RWPE2 (cell line): ENCODE results near the gene IL1RN.

Source experiments
- ATAC-seq: fragments of 200-7000 bp; cut with Tn5 transposase; 3 replicates; pipeline ENCODE4 v1.9.1; 2021; ENCODE audit warnings: low read depth
- DNase-seq: peaks from one replicate; pipeline ENCODE4 v3.0.0-alpha.2; 2020; ENCODE audit warnings: low spot score
- H3K27ac ChIP-seq: fragments of 450-650 bp; 2 replicates; pipeline ENCODE4 v1.5.1; 2017; ENCODE audit warnings: mild to moderate bottlenecking; ENCODE audit not compliant: poor library complexity, severe bottlenecking
- H3K27me3 ChIP-seq: fragments of 250-450 bp; sonication (Bioruptor Pico); 2 replicates; pipeline ENCODE4 v1.5.1; 2021; ENCODE audit warnings: mild to moderate bottlenecking, moderate library complexity; ENCODE audit not compliant: insufficient read depth, poor library complexity, severe bottlenecking
- H3K36me3 ChIP-seq: fragments of 250-450 bp; sonication (Bioruptor Pico); 2 replicates; pipeline ENCODE4 v1.5.1; 2020; ENCODE audit warnings: low read depth, mild to moderate bottlenecking, moderate library complexity
- H3K4me1 ChIP-seq: fragments of 250-450 bp; sonication (Bioruptor Pico); 2 replicates; pipeline ENCODE4 v1.5.1; 2021; ENCODE audit warnings: mild to moderate bottlenecking, moderate library complexity; ENCODE audit not compliant: insufficient read depth, poor library complexity, severe bottlenecking
- H3K4me3 ChIP-seq: fragments of 250-450 bp; sonication (Bioruptor Pico); 2 replicates; pipeline ENCODE4 v1.5.1; 2021; ENCODE audit warnings: mild to moderate bottlenecking, moderate library complexity; ENCODE audit not compliant: severe bottlenecking
- H3K9me3 ChIP-seq: fragments of 250-450 bp; sonication (Bioruptor Pico); 2 replicates; pipeline ENCODE4 v1.5.1; 2021; ENCODE audit warnings: mild to moderate bottlenecking, moderate library complexity; ENCODE audit not compliant: severe bottlenecking
- CTCF ChIP-seq: fragments of 450-650 bp; IDR thresholded peaks from one replicate; pipeline ENCODE4 v1.5.1; 2017; ENCODE audit warnings: mild to moderate bottlenecking, moderate library complexity; ENCODE audit not compliant: poor library complexity, severe bottlenecking

The IL1RN gene

GRCh38 chr2:113156278-113157117 is 29.1 kb downstream of the IL1RN start:
- Histone ChIP-seq H3K4me3 (peak overlapping the region; percentile 54), H3K9me3 (no peaks in the 10 kb centered on the region), H3K4me1 (peaks cover 22% of the 10 kb centered on the region), H3K27me3 (no peaks in the 10 kb centered on the region), H3K36me3 (no peaks in the 10 kb centered on the region), H3K27ac (peak overlapping the region; percentile 95)
- ATAC-seq (no peak), DNase-seq (no peak)
- no peak for TF ChIP-seq CTCF

- Histone ChIP-seq H3K4me1 (peaks cover 22% of the 10 kb centered on the region), H3K9me3 (no peaks in the 10 kb centered on the region), H3K4me3 (peak overlapping the region; percentile 54), H3K27ac (peak overlapping the region; percentile 95), H3K36me3 (no peaks in the 10 kb centered on the region), H3K27me3 (no peaks in the 10 kb centered on the region)
- ATAC-seq (peak; percentile 58), DNase-seq (no peak)
- no peak for TF ChIP-seq CTCF
Measured at GRCh38 chr2:113157118-113157896, 29.9 kb downstream of the IL1RN start.

GRCh38 chr2:113157897-113158753 is 30.7 kb downstream of the IL1RN start:
- ATAC-seq (peak; percentile 89), DNase-seq (no peak)
- Histone ChIP-seq H3K27me3 (no peaks in the 10 kb centered on the region), H3K4me3 (peak overlapping the region; percentile 54), H3K27ac (peak overlapping the region; percentile 95), H3K4me1 (peaks cover 22% of the 10 kb centered on the region), H3K9me3 (no peaks in the 10 kb centered on the region), H3K36me3 (no peaks in the 10 kb centered on the region)
- no peak for TF ChIP-seq CTCF

- ATAC-seq (no peak), DNase-seq (no peak)
- Histone ChIP-seq H3K27me3 (no peaks in the 10 kb centered on the region), H3K4me3 (no peak overlapping the region), H3K4me1 (peaks cover 22% of the 10 kb centered on the region), H3K9me3 (no peaks in the 10 kb centered on the region), H3K36me3 (no peaks in the 10 kb centered on the region), H3K27ac (peak overlapping the region; percentile 95)
- TF ChIP-seq CTCF, result no peak
Measured at GRCh38 chr2:113158884-113159553, 31.6 kb downstream of the IL1RN start.
